ENCODE data around the gene NPTX2. TPM values are rescaled to one million over a fixed set of nuclear protein-coding genes. Genes with fewer than 3 reads are reported as not detected.

NPTX2 gene
- total RNA-seq, 4 donors from 2014 or later: 1.0 to 11.0 (median 6.7) TPM

- TF ChIP-seq, protein P1, sequence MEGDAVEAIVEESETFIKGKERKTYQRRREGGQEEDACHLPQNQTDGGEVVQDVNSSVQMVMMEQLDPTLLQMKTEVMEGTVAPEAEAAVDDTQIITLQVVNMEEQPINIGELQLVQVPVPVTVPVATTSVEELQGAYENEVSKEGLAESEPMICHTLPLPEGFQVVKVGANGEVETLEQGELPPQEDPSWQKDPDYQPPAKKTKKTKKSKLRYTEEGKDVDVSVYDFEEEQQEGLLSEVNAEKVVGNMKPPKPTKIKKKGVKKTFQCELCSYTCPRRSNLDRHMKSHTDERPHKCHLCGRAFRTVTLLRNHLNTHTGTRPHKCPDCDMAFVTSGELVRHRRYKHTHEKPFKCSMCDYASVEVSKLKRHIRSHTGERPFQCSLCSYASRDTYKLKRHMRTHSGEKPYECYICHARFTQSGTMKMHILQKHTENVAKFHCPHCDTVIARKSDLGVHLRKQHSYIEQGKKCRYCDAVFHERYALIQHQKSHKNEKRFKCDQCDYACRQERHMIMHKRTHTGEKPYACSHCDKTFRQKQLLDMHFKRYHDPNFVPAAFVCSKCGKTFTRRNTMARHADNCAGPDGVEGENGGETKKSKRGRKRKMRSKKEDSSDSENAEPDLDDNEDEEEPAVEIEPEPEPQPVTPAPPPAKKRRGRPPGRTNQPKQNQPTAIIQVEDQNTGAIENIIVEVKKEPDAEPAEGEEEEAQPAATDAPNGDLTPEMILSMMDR (IDR thresholded peaks at IDR 0.05; ENCODE audit: low read depth): no peak
These were observed 2.6 kb downstream of the NPTX2 start for GRCh38 chr7:98619450-98620321.

DNA sequence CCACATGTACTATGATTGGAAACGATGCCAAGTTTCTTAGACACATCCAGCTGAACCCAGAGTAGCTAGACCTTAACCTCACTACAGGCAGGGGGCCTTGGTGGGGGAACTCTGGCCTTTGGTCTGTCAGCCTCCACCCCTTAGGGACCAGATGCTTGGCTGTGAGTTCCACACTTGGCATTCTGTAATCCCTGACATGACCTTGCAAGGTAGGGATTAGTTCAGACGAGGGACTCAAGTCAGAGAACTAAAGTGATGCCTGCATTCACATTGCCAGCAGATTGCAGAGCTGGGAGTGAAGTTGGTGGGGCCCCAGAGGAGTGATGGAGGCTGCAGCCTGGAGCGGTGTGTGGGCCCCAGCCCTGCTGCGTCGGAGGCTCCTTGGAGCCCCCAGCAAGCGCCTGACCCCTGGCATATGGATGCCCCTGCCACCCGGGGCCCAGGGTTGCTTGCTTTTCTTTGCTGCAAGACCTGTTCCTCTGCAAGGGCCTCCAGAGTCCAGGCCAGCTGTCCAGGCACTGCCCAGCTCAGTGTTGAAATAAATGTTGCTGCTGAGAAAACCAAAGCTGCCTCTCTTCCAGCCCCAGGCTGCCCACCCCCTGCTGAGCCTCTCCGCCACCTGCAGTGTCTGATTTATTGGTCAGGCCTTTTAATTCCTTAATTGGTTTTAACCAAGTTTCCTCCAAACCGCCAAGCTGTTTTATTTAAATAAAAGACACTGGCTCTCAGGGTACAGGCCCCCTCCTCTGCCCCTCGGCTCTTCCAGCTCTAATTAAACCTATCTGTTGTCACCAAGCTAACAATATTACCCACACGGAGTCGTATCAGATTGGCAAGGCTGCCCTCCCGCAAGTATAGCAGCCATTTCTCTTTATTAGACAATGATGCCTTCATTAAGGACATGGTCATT, 4.7 kb downstream of the NPTX2 start:
- TF ChIP-seq, protein P1 (IDR thresholded peaks at IDR 0.05; ENCODE audit: low read depth): no peak

GRCh38 chr7:98622926-98623325, 5.8 kb downstream of the NPTX2 start:
- TF ChIP-seq, protein P1 (IDR thresholded peaks at IDR 0.05; ENCODE audit: low read depth): no peak

- TF ChIP-seq, protein P1 (IDR thresholded peaks at IDR 0.05; ENCODE audit: low read depth): no peak
These were observed 7.8 kb downstream of the NPTX2 start for GRCh38 chr7:98624846-98625420.

GRCh38 chr7:98626460-98627412, 9.7 kb downstream of the NPTX2 start:
- TF ChIP-seq, protein P1 (IDR thresholded peaks at IDR 0.05; ENCODE audit: low read depth): no peak

- TF ChIP-seq, protein P1 (IDR thresholded peaks at IDR 0.05; ENCODE audit: low read depth): no peak
These were observed 10.3 kb downstream of the NPTX2 start for GRCh38 chr7:98627413-98627790.
